Keratinocyte (primary cell): ENCODE data around the gene DNM1. TPM values are rescaled to one million over a fixed set of nuclear protein-coding genes. Genes with fewer than 3 reads are reported as not detected.

ENCODE experiments used
- DNase-seq: peaks from one replicate; pipeline ENCODE4 v3.0.0-alpha.2; 2011; ENCODE audit warnings: low read depth, missing footprints, low spot score
- FAIRE-seq: peaks from 2 replicates; lab custom pipeline; 2011; peaks lifted over from hg19 to GRCh38; lab: Jason Lieb, UNC
- H2AFZ ChIP-seq: 2 replicates; pipeline ENCODE4 v1.6.0; 2012; ENCODE audit warnings: low read length, control low read depth, inconsistent platforms; ENCODE audit not compliant: control insufficient read depth
- H3K27ac ChIP-seq: 2 replicates; pipeline ENCODE4 v1.5.1; 2011; ENCODE audit warnings: low read length; ENCODE audit not compliant: control insufficient read depth, insufficient read depth
- H3K27me3 ChIP-seq: 3 replicates; pipeline ENCODE4 v1.6.0; 2011; ENCODE audit warnings: low read length; ENCODE audit not compliant: control insufficient read depth, insufficient read depth; ENCODE audit errors: extremely low read depth
- H3K36me3 ChIP-seq, 2 experiments: 2 replicates in 1 of 2; 3 replicates in 1 of 2; pipeline ENCODE4 v1.5.1; 2011; ENCODE audit warnings: low read length in 2 of 2, mild to moderate bottlenecking in 1 of 2; ENCODE audit not compliant: control insufficient read depth in 2 of 2, insufficient read depth in 2 of 2; ENCODE audit errors: extremely low read depth in 1 of 2
- H3K4me1 ChIP-seq: 3 replicates; pipeline ENCODE4 v1.5.1; 2011; ENCODE audit warnings: low read length; ENCODE audit not compliant: control insufficient read depth, insufficient read depth; ENCODE audit errors: extremely low read depth
- H3K4me2 ChIP-seq: 3 replicates; pipeline ENCODE4 v1.6.0; 2011; ENCODE audit warnings: low read depth, low read length; ENCODE audit not compliant: control insufficient read depth, insufficient read depth; ENCODE audit errors: extremely low read depth
- H3K4me3 ChIP-seq, 3 experiments: fragments of 200-600 bp in 1 of 3; sonication (generic) in 1 of 3; 2 replicates in 2 of 3; 3 replicates in 1 of 3; pipeline ENCODE4 v1.5.1; 2011 to 2016; ENCODE audit warnings: low read length in 3 of 3, mild to moderate bottlenecking in 3 of 3, control low read depth in 2 of 3, inconsistent platforms in 1 of 3, low read depth in 1 of 3, mixed read lengths in 1 of 3, mixed run types in 1 of 3, moderate library complexity in 1 of 3; ENCODE audit not compliant: control insufficient read depth in 2 of 3, insufficient read depth in 2 of 3; ENCODE audit errors: extremely low read depth in 1 of 3
- H3K79me2 ChIP-seq: 2 replicates; pipeline ENCODE4 v1.6.0; 2012; ENCODE audit warnings: low read length; ENCODE audit not compliant: control insufficient read depth, insufficient read depth
- H3K9ac ChIP-seq: 3 replicates; pipeline ENCODE4 v1.6.0; 2011; ENCODE audit warnings: low read length; ENCODE audit not compliant: control insufficient read depth, insufficient read depth; ENCODE audit errors: extremely low read depth
- H3K9me1 ChIP-seq: 3 replicates; pipeline ENCODE4 v1.6.0; 2011; ENCODE audit warnings: low read length; ENCODE audit not compliant: control insufficient read depth, insufficient read depth; ENCODE audit errors: extremely low read depth
- H3K9me3 ChIP-seq: 2 replicates; pipeline ENCODE4 v1.5.1; 2012; ENCODE audit warnings: low read depth, low read length; ENCODE audit not compliant: control insufficient read depth
- H4K20me1 ChIP-seq: 3 replicates; pipeline ENCODE4 v1.6.0; 2011; ENCODE audit warnings: low read length; ENCODE audit not compliant: control insufficient read depth, insufficient read depth; ENCODE audit errors: extremely low read depth
- CTCF ChIP-seq, 3 experiments: IDR thresholded peaks in 1 of 3; conservative IDR thresholded peaks in 1 of 3; optimal IDR thresholded peaks in 1 of 3; 2 replicates in 2 of 3; 3 replicates in 1 of 3; pipeline versions ENCODE3 to v1.5.1; 2011; ENCODE audit warnings: low read length in 3 of 3, mild to moderate bottlenecking in 3 of 3, moderate library complexity in 2 of 3, control low read depth in 1 of 3, inconsistent platforms in 1 of 3; ENCODE audit not compliant: insufficient read depth in 2 of 3; ENCODE audit errors: extremely low read depth in 1 of 3
- EZH2 ChIP-seq: IDR thresholded peaks from one replicate; pipeline ENCODE4 v1.6.1; 2012; ENCODE audit warnings: inconsistent platforms, mild to moderate bottlenecking, low read length, moderate library complexity
- dilution Hi-C: fragments of 300-500 bp; cut with MboI; formaldehyde crosslinking; loops from one replicate; pipeline ENCODE4 v1.7.0; 2020; ENCODE audit warnings: low sequenced_read_pairs; ENCODE audit not compliant: extremely low pct_ligation_motif_present
- polyA plus RNA-seq, 5 experiments: library from polyadenylated mRNA; depleted of rRNA in 3 of 5; stranded (reverse) in 3 of 5; stranded (forward) in 1 of 5; unstranded in 1 of 5; fragments of >200 nt; gene quantifications; 1 replicate in 1 of 5; 2 replicates in 3 of 5; 3 replicates in 1 of 5; pipeline versions ENCODE4 v1.2.1 to v1.2.3, GENCODE V29; 2011 to 2012; ENCODE audit warnings: missing spikeins in 2 of 5, low read depth in 1 of 5, low replicate concordance in 1 of 5

Gene DNM1
- polyA plus RNA-seq, 1 donor (not counting 4 experiments of a cell fraction or from before 2014, with no cell fraction given), result 0.25 TPM

GRCh38 chr9:128260340-128260739 lies 57.2 kb downstream of the DNM1 start:
- no peak for TF ChIP-seq CTCF (optimal IDR thresholded peaks at IDR 0.05 in 1 of 3, IDR thresholded peaks at IDR 0.05 in 1 of 3, conservative IDR thresholded peaks at IDR 0.05 in 1 of 3; ENCODE audit: extremely low read depth in 1 of 3, insufficient read depth in 2 of 3, low read length in 3 of 3)
- no peak for TF ChIP-seq EZH2
- H3K9me1 ChIP-seq, result no peaks in the 10 kb centered on the region
- peaks cover 13 to 38% of the 10 kb centered on the region in 2 experiments for H3K36me3 ChIP-seq
- no peak for FAIRE-seq
- dilution Hi-C loops, result no loop called here
- H3K9me3 ChIP-seq, result no peaks in the 10 kb centered on the region
- DNase-seq, result no peak
- no peak overlapping the region for H3K4me3 ChIP-seq
- H4K20me1 ChIP-seq, result peaks cover 5% of the 10 kb centered on the region
- no peak overlapping the region for H3K4me2 ChIP-seq
- H3K27ac ChIP-seq, result no peak overlapping the region
- no peaks in the 10 kb centered on the region for H3K79me2 ChIP-seq
- no peaks in the 10 kb centered on the region for H3K27me3 ChIP-seq
- no peaks in the 10 kb centered on the region for H3K4me1 ChIP-seq
- no peak overlapping the region for H3K9ac ChIP-seq
- no peak overlapping the region for H2AFZ ChIP-seq

GRCh38 chr9:128262687-128263086 lies 59.5 kb downstream of the DNM1 start:
- Histone ChIP-seq H3K4me1 (no peaks in the 10 kb centered on the region), H3K4me3 (no peak overlapping the region), H4K20me1 (peaks cover 5% of the 10 kb centered on the region), H3K27me3 (no peaks in the 10 kb centered on the region), H3K79me2 (no peaks in the 10 kb centered on the region), H3K9me3 (no peaks in the 10 kb centered on the region), H3K4me2 (no peak overlapping the region), H3K9me1 (no peaks in the 10 kb centered on the region), H3K9ac (no peak overlapping the region), H3K36me3 (peaks cover 20 to 41% of the 10 kb centered on the region in 2 experiments), H2AFZ (no peak overlapping the region), H3K27ac (no peak overlapping the region)
- DNase-seq (no peak), FAIRE-seq (no peak)
- TF ChIP-seq EZH2 (no peak), CTCF (optimal IDR thresholded peaks at IDR 0.05 in 1 of 3, IDR thresholded peaks at IDR 0.05 in 1 of 3, conservative IDR thresholded peaks at IDR 0.05 in 1 of 3; ENCODE audit: extremely low read depth in 1 of 3, insufficient read depth in 2 of 3, low read length in 3 of 3) (no peak)
- dilution Hi-C loops, result no loop called here
